GM18909 (cell line): ENCODE results near the gene TMEFF2.

Experiments used
- ATAC-seq: cut with Tn5 transposase; IDR thresholded peaks from one replicate; pipeline ENCODE4 v1.9.1; 2021; ENCODE audit warnings: mild to moderate bottlenecking; ENCODE audit not compliant: unreplicated experiment, poor library complexity

The TMEFF2 gene

GRCh38 chr2:192194866-192195547 is at the start of gene TMEFF2:
TSS of gene TMEFF2 (minus strand) at chr2:192194933. CDS start at chr2:192194524, 409 bp downstream.
- ATAC-seq: peak; percentile 62

GRCh38 chr2:192243488-192243887 is 48.8 kb upstream of the TMEFF2 start:
- no peak for ATAC-seq

GRCh38 chr2:192236136-192236535 is 41.4 kb upstream of the TMEFF2 start:
- ATAC-seq: no peak

GRCh38 chr2:192230889-192231453 is 36.2 kb upstream of the TMEFF2 start:
- no peak for ATAC-seq

GRCh38 chr2:192228685-192229084 is 34.0 kb upstream of the TMEFF2 start:
- no peak for ATAC-seq

GRCh38 chr2:192218970-192219369 is 24.2 kb upstream of the TMEFF2 start:
- no peak for ATAC-seq

- ATAC-seq: no peak
Measured at GRCh38 chr2:192218377-192218776, 23.6 kb upstream of the TMEFF2 start.

GRCh38 chr2:192216336-192216735 is 21.6 kb upstream of the TMEFF2 start:
- no peak for ATAC-seq

GRCh38 chr2:192215096-192215877 is 20.6 kb upstream of the TMEFF2 start:
- no peak for ATAC-seq

- ATAC-seq: no peak
Measured at GRCh38 chr2:192208848-192209247, 14.1 kb upstream of the TMEFF2 start.

- no peak for ATAC-seq
Measured at GRCh38 chr2:192206399-192206798, 11.7 kb upstream of the TMEFF2 start.

GRCh38 chr2:192203876-192204275 is 9.1 kb upstream of the TMEFF2 start:
- ATAC-seq: no peak

- no peak for ATAC-seq
Measured at GRCh38 chr2:192202373-192202772, 7.6 kb upstream of the TMEFF2 start.

- no peak for ATAC-seq
Measured at GRCh38 chr2:192201116-192201515, 6.4 kb upstream of the TMEFF2 start.

- no peak for ATAC-seq
Measured at GRCh38 chr2:192197357-192197756, 2.6 kb upstream of the TMEFF2 start.

- ATAC-seq: no peak
Measured at GRCh38 chr2:192196421-192197194, 1.9 kb upstream of the TMEFF2 start.

GRCh38 chr2:192195548-192196418 is 1.1 kb upstream of the TMEFF2 start:
- ATAC-seq: peak; percentile 29

- peak; percentile 21 for ATAC-seq
Measured at GRCh38 chr2:192194265-192194865, 368 bp downstream of the TMEFF2 start.

- ATAC-seq: no peak
Measured at GRCh38 chr2:192190474-192190873, 4.3 kb downstream of the TMEFF2 start.
